Stimulated activated CD8-positive, alpha-beta memory T cell treated with anti-CD3 and anti-CD28 coated beads, Interleukin-12 subunit alpha, Interleukin-12 subunit beta, amount 100 ng/mL, for 4 hours (primary cell): ENCODE data around the gene VPS13D.

Experiments used
- DNase-seq: peaks from one replicate; pipeline ENCODE4 v3.0.0-alpha.2; 2020; ENCODE audit warnings: low read depth

VPS13D gene

GRCh38 chr1:12426030-12426429, 196.2 kb downstream of the VPS13D start:
- no peak for DNase-seq

GRCh38 chr1:12428334-12428733, 198.5 kb downstream of the VPS13D start:
- no peak for DNase-seq

- no peak for DNase-seq
Measured at GRCh38 chr1:12430525-12430924, 200.7 kb downstream of the VPS13D start.

- no peak for DNase-seq
Measured at GRCh38 chr1:12432897-12433296, 203.1 kb downstream of the VPS13D start.

- no peak for DNase-seq
Measured at GRCh38 chr1:12433323-12434053, 203.7 kb downstream of the VPS13D start.

GRCh38 chr1:12434174-12434573, 204.3 kb downstream of the VPS13D start:
- peak; percentile 47 for DNase-seq

GRCh38 chr1:12434686-12435085, 204.9 kb downstream of the VPS13D start:
- no peak for DNase-seq

GRCh38 chr1:12435639-12436344, 206.0 kb downstream of the VPS13D start:
- DNase-seq, result no peak

- no peak for DNase-seq
Measured at GRCh38 chr1:12436345-12436658, 206.5 kb downstream of the VPS13D start.

- no peak for DNase-seq
Measured at GRCh38 chr1:12436817-12437599, 207.2 kb downstream of the VPS13D start.

- no peak for DNase-seq
Measured at GRCh38 chr1:12437629-12438028, 207.8 kb downstream of the VPS13D start.

- DNase-seq, result no peak
Measured at GRCh38 chr1:12438349-12438924, 208.6 kb downstream of the VPS13D start.

GRCh38 chr1:12439073-12439472, 209.2 kb downstream of the VPS13D start:
- DNase-seq, result no peak

- DNase-seq, result no peak
Measured at GRCh38 chr1:12441414-12442105, 211.7 kb downstream of the VPS13D start.

- no peak for DNase-seq
Measured at GRCh38 chr1:12442217-12442616, 212.4 kb downstream of the VPS13D start.

- DNase-seq, result no peak
Measured at GRCh38 chr1:12443151-12443550, 213.3 kb downstream of the VPS13D start.

- no peak for DNase-seq
Measured at GRCh38 chr1:12444329-12444841, 214.6 kb downstream of the VPS13D start.

GRCh38 chr1:12445257-12445656, 215.4 kb downstream of the VPS13D start:
- no peak for DNase-seq

- no peak for DNase-seq
Measured at GRCh38 chr1:12446593-12446992, 216.8 kb downstream of the VPS13D start.

GRCh38 chr1:12447307-12447706, 217.5 kb downstream of the VPS13D start:
- no peak for DNase-seq

- no peak for DNase-seq
Measured at GRCh38 chr1:12447849-12448312, 218.1 kb downstream of the VPS13D start.

- no peak for DNase-seq
Measured at GRCh38 chr1:12448746-12449177, 218.9 kb downstream of the VPS13D start.
